CD4-positive, alpha-beta T cell (primary cell): ENCODE data around the gene TAF4. TPM values are rescaled to one million over a fixed set of nuclear protein-coding genes. Genes with fewer than 3 reads are reported as not detected.

ENCODE experiments used
- ATAC-seq: fragments of 200-7000 bp; cut with Tn5 transposase; one replicate; pipeline ENCODE4 v1.10.0; 2022; ENCODE audit warnings: mild to moderate bottlenecking; ENCODE audit not compliant: poor library complexity
- CTCF ChIA-PET: fragments of 350-600 bp; sonication (Branson Sonifier 250); formaldehyde crosslinking; loops from one replicate; lab custom pipeline; 2021; ENCODE audit warnings: antibody characterized with exemption, inconsistent platforms; lab: Charles Lee
- POLR2A ChIA-PET: fragments of 350-600 bp; sonication (Branson Sonifier 250); formaldehyde crosslinking; loops from one replicate; lab custom pipeline; 2021; ENCODE audit warnings: antibody characterized with exemption, inconsistent platforms; lab: Charles Lee
- DNase-seq, 14 experiments: peaks; one replicate each; pipeline ENCODE4 v3.0.0-alpha.2; 2013 to 2020; ENCODE audit warnings: mixed read lengths in 2 of 14
- H3K27ac ChIP-seq, 2 donors: one replicate each; pipeline versions ENCODE4 v1.5.1 to v1.7.0; 2013; ENCODE audit warnings: low read length in 2 of 2, low read depth in 1 of 2, mild to moderate bottlenecking in 1 of 2
- H3K27me3 ChIP-seq, 2 experiments: 1 replicate in 1 of 2; 2 replicates in 1 of 2; pipeline versions ENCODE4 v1.6.1 to v1.7.0; 2013; ENCODE audit warnings: low read length in 2 of 2, control low read depth in 1 of 2, mild to moderate bottlenecking in 1 of 2, moderate library complexity in 1 of 2; ENCODE audit not compliant: insufficient read depth in 2 of 2, control insufficient read depth in 1 of 2
- H3K36me3 ChIP-seq: one replicate; pipeline ENCODE4 v1.6.1; 2013; ENCODE audit warnings: low read length, control low read depth; ENCODE audit not compliant: insufficient read depth
- H3K4me1 ChIP-seq: one replicate; pipeline ENCODE4 v1.6.1; 2013; ENCODE audit warnings: low read length, control low read depth; ENCODE audit not compliant: insufficient read depth
- H3K4me3 ChIP-seq: one replicate; pipeline ENCODE4 v1.5.1; 2013; ENCODE audit warnings: mild to moderate bottlenecking, low read length, moderate library complexity
- H3K9me3 ChIP-seq, 2 experiments: 1 replicate in 1 of 2; 2 replicates in 1 of 2; pipeline versions ENCODE4 v1.6.1 to v1.7.0; 2013; ENCODE audit warnings: low read length in 2 of 2, mild to moderate bottlenecking in 2 of 2, control low read depth in 1 of 2, moderate library complexity in 1 of 2; ENCODE audit not compliant: control insufficient read depth in 1 of 2, insufficient read depth in 1 of 2
- H3K27ac Mint-ChIP-seq: one replicate; pipeline ENCODE4 v1.8.0; 2020; ENCODE audit warnings: mixed read lengths
- H3K27me3 Mint-ChIP-seq: one replicate; pipeline ENCODE4 v1.8.0; 2021; ENCODE audit warnings: mixed read lengths
- H3K36me3 Mint-ChIP-seq: one replicate; pipeline ENCODE4 v1.8.0; 2021; ENCODE audit warnings: low read depth, mixed read lengths
- H3K4me1 Mint-ChIP-seq: one replicate; pipeline ENCODE4 v1.8.0; 2021; ENCODE audit warnings: low read depth, mixed read lengths
- H3K4me3 Mint-ChIP-seq: one replicate; pipeline ENCODE4 v1.8.0; 2020; ENCODE audit warnings: mild to moderate bottlenecking, mixed read lengths
- H3K9me3 Mint-ChIP-seq: one replicate; pipeline ENCODE4 v1.8.0; 2020; ENCODE audit warnings: mixed read lengths
- intact Hi-C, 2 experiments: fragments of 100-400 bp; cut with DNase I in 1 of 2; cut with micrococcal nuclease in 1 of 2; formaldehyde crosslinking; loops; one replicate each; pipeline versions ENCODE4 v1.15.1 to v1.9.0; 2023 to 2025; cut with DNase I, micrococcal nuclease
- total RNA-seq, 174 experiments: library from RNA in 2 of 174; stranded (reverse) in 2 of 174; gene quantifications; one replicate each; pipeline ENCODE4 v1.2.3 and lab custom pipeline; 2021 to 2026
- TF ChIP-seq, protein P1 (sequence below): fragments of 200-600 bp; IDR thresholded peaks from one replicate; pipeline ENCODE4 v1.8.0; 2022; ENCODE audit warnings: antibody characterized with exemption, mild to moderate bottlenecking

The TAF4 gene
- total RNA-seq, 2 experiments from 2014 or later = 11.1 to 12.5 TPM

DNA sequence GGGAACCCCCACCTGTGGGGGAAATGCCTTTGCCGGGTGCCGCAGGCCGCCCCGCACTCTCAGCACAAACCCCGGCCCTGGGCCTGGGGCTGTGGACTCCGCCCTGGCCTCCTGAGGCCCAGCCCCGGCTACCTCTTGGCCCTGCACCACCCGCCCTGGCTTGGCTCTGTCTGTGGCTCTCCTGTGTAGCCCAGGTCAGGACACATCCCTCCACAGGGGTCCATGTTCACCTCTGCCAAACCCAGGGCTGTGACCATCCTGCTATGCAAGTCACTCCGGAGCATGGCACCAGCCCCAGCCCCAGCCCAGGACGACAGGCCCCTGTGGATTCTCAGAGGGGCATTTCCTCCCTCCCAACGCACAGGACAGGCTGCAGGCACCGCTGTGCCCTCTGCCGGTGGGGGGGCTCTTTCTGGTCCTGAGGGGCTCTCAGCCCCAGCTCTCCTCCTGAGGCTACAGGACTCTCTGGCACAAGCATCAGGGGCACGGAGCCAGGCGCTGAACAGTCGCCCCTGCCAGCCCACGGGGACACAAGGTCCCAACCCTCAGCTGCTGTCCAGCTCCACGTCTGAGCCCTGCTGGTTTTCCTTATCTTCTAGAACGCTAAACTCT lies 45.7 kb downstream of the TAF4 start:
- no peaks in the 10 kb centered on the region for H3K9me3 ChIP-seq
- no peaks in the 10 kb centered on the region for H3K36me3 Mint-ChIP-seq
- no peaks in the 10 kb centered on the region for H3K9me3 Mint-ChIP-seq
- ChIA-PET POLR2A (no interaction called here), CTCF (no interaction called here)
- no peak overlapping the region for H3K4me3 Mint-ChIP-seq
- no peaks in the 10 kb centered on the region for H3K27me3 Mint-ChIP-seq
- H3K27me3 ChIP-seq = no peaks in the 10 kb centered on the region
- no peaks in the 10 kb centered on the region for H3K36me3 ChIP-seq
- H3K4me1 ChIP-seq = peaks cover 10% of the 10 kb centered on the region
- peaks cover 24% of the 10 kb centered on the region for H3K4me1 Mint-ChIP-seq
- H3K27ac ChIP-seq = no peak overlapping the region
- DNase-seq (no peak), ATAC-seq (no peak)
- no peak overlapping the region for H3K4me3 ChIP-seq
- intact Hi-C loops = loop anchor here (10.0 kb wide), 2 partner anchors 45 to 475 kb away; partner anchors contain the start of gene TAF4 (in 1 of the 2)
- TF ChIP-seq, protein P1, sequence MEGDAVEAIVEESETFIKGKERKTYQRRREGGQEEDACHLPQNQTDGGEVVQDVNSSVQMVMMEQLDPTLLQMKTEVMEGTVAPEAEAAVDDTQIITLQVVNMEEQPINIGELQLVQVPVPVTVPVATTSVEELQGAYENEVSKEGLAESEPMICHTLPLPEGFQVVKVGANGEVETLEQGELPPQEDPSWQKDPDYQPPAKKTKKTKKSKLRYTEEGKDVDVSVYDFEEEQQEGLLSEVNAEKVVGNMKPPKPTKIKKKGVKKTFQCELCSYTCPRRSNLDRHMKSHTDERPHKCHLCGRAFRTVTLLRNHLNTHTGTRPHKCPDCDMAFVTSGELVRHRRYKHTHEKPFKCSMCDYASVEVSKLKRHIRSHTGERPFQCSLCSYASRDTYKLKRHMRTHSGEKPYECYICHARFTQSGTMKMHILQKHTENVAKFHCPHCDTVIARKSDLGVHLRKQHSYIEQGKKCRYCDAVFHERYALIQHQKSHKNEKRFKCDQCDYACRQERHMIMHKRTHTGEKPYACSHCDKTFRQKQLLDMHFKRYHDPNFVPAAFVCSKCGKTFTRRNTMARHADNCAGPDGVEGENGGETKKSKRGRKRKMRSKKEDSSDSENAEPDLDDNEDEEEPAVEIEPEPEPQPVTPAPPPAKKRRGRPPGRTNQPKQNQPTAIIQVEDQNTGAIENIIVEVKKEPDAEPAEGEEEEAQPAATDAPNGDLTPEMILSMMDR = no peak
- no peak overlapping the region for H3K27ac Mint-ChIP-seq

DNA sequence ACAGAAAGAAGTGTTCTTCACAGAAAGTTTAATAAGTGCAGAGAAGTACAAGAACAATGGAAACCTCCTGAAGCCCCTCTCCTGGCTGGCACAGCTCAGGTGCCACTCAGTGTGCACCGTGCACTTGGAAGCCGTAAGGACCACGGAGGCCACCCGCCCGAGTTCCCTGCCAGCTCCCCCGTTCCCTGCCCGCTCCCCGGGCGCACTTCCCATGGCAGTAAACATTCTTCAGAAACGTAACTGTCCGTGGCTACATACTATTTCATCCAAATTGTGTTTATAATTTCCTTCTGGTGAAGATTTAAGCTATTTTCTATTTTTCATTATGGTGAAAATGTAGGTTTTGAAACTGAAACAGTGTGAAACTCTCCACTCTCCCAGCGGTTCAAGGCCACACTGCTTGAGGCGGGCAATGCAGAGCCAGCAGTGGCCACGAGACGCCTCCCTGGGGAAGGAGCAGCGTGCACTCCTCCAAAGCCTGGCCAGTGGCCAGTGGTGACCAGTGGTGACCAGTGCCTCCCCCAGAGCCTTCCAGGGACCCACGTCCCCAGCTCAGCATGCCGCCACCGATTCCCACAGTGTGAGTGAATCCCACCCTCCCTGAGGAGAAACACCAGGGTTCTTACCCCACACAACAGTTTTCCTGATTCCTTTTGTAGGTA lies 46.4 kb downstream of the TAF4 start:
- H3K4me1 ChIP-seq = peaks cover 10% of the 10 kb centered on the region
- Mint-ChIP-seq H3K4me1 (peaks cover 19% of the 10 kb centered on the region), H3K4me3 (no peak overlapping the region), H3K36me3 (no peaks in the 10 kb centered on the region), H3K27ac (no peak overlapping the region), H3K27me3 (no peaks in the 10 kb centered on the region), H3K9me3 (no peaks in the 10 kb centered on the region)
- H3K9me3 ChIP-seq = no peaks in the 10 kb centered on the region
- H3K27ac ChIP-seq = no peak overlapping the region
- DNase-seq (no peak), ATAC-seq (no peak)
- POLR2A ChIA-PET = no interaction called here
- H3K36me3 ChIP-seq = no peaks in the 10 kb centered on the region
- intact Hi-C loops = loop anchor here (10.0 kb wide), 2 partner anchors 46 to 476 kb away; partner anchors contain the start of gene TAF4 (in 1 of the 2)
- H3K27me3 ChIP-seq = no peaks in the 10 kb centered on the region
- CTCF ChIA-PET = no interaction called here
- TF ChIP-seq, protein P1 = no peak
- no peak overlapping the region for H3K4me3 ChIP-seq

DNA sequence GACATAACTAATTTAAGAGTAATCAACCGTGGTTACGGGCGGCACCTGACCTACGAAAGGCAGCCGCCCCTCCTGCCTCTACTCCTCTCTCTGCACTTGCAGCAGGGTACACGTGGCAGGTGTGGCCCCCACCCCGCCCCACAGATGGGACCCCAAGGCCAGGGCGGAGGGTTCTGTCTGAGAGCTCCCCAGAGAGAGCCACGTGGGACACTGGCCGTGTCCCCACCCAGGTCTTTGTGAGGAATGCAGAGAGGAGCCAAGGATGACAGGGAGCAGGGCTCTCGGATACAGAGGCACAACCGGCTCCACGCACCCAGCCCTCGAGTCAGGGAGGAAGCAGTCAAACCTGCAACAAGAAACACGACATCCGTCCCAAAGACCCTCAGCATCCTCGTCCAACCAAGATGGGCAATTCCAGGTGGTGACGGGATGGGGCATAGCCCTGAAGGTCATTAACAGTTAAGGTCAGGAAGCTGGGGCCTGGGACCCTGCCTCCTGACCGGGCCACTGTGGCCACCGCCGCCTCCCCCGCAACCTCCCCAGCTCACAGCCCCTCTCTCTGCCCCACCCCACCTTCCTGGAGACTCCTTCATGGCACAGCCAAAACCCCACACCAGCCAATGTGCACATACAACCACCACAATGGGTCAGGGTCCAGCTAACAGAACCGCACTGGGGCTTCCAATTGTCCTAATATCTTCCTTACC lies 47.1 kb downstream of the TAF4 start:
- CTCF ChIA-PET = no interaction called here

More for the DNA sequence above, 47.1 kb downstream of the TAF4 start:
- Mint-ChIP-seq H3K36me3 (no peaks in the 10 kb centered on the region), H3K9me3 (no peaks in the 10 kb centered on the region), H3K27ac (no peak overlapping the region), H3K4me1 (peaks cover 15% of the 10 kb centered on the region), H3K4me3 (no peak overlapping the region), H3K27me3 (no peaks in the 10 kb centered on the region)
- intact Hi-C loops = loop anchor here (10.0 kb wide), 2 partner anchors 46 to 476 kb away; partner anchors contain the start of gene TAF4 (in 1 of the 2)
- Histone ChIP-seq H3K27ac (no peak overlapping the region), H3K9me3 (no peaks in the 10 kb centered on the region), H3K4me3 (no peak overlapping the region), H3K27me3 (no peaks in the 10 kb centered on the region), H3K36me3 (no peaks in the 10 kb centered on the region), H3K4me1 (peaks cover 10% of the 10 kb centered on the region)
- DNase-seq (no peak), ATAC-seq (no peak)
- POLR2A ChIA-PET = no interaction called here
- TF ChIP-seq, protein P1 = no peak
